Neural progenitor cell (in vitro differentiated cells): ENCODE results near the gene MYMX. TPM values are rescaled to one million over a fixed set of nuclear protein-coding genes. Genes with fewer than 3 reads are reported as not detected.
A peak's percentile ranks its signal among the peaks of the same experiment; 100 is the strongest.

Source experiments
- DNase-seq: peaks from one replicate; pipeline ENCODE4 v3.0.0-alpha.2; 2016; ENCODE audit warnings: low spot score
- H2AFZ ChIP-seq: fragments of 200-600 bp; sonication (generic); replicated peaks from 2 replicates; pipeline ENCODE4 v1.6.1; 2016; ENCODE audit warnings: antibody characterized with exemption
- H3F3A ChIP-seq: fragments of 200-600 bp; sonication (generic); 2 replicates; pipeline ENCODE4 v1.6.1; 2016; ENCODE audit warnings: antibody characterized with exemption, low read depth
- H3K27ac ChIP-seq: fragments of 200-600 bp; sonication (generic); 2 replicates; pipeline ENCODE4 v1.5.1; 2016; ENCODE audit warnings: mild to moderate bottlenecking
- H3K27me3 ChIP-seq: fragments of 200-600 bp; sonication (generic); 2 replicates; pipeline ENCODE4 v1.6.1; 2016; ENCODE audit warnings: mild to moderate bottlenecking, moderate library complexity
- H3K36me3 ChIP-seq: fragments of 200-600 bp; sonication (generic); 2 replicates; pipeline ENCODE4 v1.5.1; 2016
- H3K4me1 ChIP-seq: fragments of 200-600 bp; sonication (generic); 2 replicates; pipeline ENCODE4 v1.6.1; 2016; ENCODE audit warnings: mixed run types
- H3K4me2 ChIP-seq: fragments of 200-600 bp; sonication (generic); 2 replicates; pipeline ENCODE4 v1.6.1; 2016
- H3K4me3 ChIP-seq: fragments of 200-600 bp; sonication (generic); 2 replicates; pipeline ENCODE4 v1.5.1; 2016
- H3K79me2 ChIP-seq: fragments of 200-600 bp; sonication (generic); 2 replicates; pipeline ENCODE4 v1.6.1; 2016; ENCODE audit warnings: low read depth
- H3K9ac ChIP-seq: fragments of 200-600 bp; sonication (generic); 2 replicates; pipeline ENCODE4 v1.6.1; 2016
- H3K9me3 ChIP-seq: fragments of 200-600 bp; sonication (generic); 2 replicates; pipeline ENCODE4 v1.5.1; 2016; ENCODE audit warnings: low read depth
- H4K20me1 ChIP-seq: fragments of 200-600 bp; sonication (generic); 2 replicates; pipeline ENCODE4 v1.6.1; 2016; ENCODE audit warnings: low read depth
- H3K27ac Mint-ChIP-seq: 3 replicates; pipeline ENCODE4 v1.8.0; 2021; ENCODE audit warnings: mixed read lengths
- H3K27me3 Mint-ChIP-seq: 2 replicates; pipeline ENCODE4 v1.8.0; 2022; ENCODE audit warnings: low read depth, mild to moderate bottlenecking, inconsistent platforms, moderate library complexity, mixed read lengths; ENCODE audit not compliant: insufficient read depth
- H3K36me3 Mint-ChIP-seq: 3 replicates; pipeline ENCODE4 v1.8.0; 2021; ENCODE audit warnings: mixed read lengths
- H3K4me1 Mint-ChIP-seq: 3 replicates; pipeline ENCODE4 v1.8.0; 2021; ENCODE audit warnings: mixed read lengths
- H3K4me3 Mint-ChIP-seq: 3 replicates; pipeline ENCODE4 v1.8.0; 2021; ENCODE audit warnings: mild to moderate bottlenecking, moderate library complexity, mixed read lengths
- H3K9me3 Mint-ChIP-seq: 3 replicates; pipeline ENCODE4 v1.8.0; 2020; ENCODE audit warnings: mixed read lengths
- CTCF ChIP-seq: fragments of 200-600 bp; sonication (generic); IDR thresholded peaks from 2 replicates; pipeline ENCODE4 v1.5.1; 2017; ENCODE audit warnings: antibody characterized with exemption, mild to moderate bottlenecking
- EZH2 ChIP-seq: fragments of 200-600 bp; sonication (generic); IDR thresholded peaks from 2 replicates; pipeline ENCODE4 v1.6.1; 2017; ENCODE audit warnings: antibody characterized with exemption, mild to moderate bottlenecking, moderate library complexity
- EZH2phosphoT487 ChIP-seq: fragments of 200-600 bp; sonication (generic); IDR thresholded peaks from 2 replicates; pipeline ENCODE4 v1.6.1; 2017; ENCODE audit warnings: antibody characterized with exemption
- total RNA-seq: library from RNA; depleted of rRNA; stranded (reverse); fragments of >200 nt; gene quantifications from 2 replicates; pipeline ENCODE4 v1.2.3, GENCODE V29; 2015; ENCODE audit warnings: low replicate concordance

MYMX gene
- total RNA-seq, 1 donor from 2014 or later: 0.54 TPM

- H3K9me3 ChIP-seq: no peaks in the 10 kb centered on the region
Observed at GRCh38 chr6:44223319-44224028, 6.7 kb downstream of the MYMX start, which contains the start of gene SLC29A1. Gene SLC29A1 (plus strand): TSS chr6:44223595. CDS start chr6:44227314, 3,719 bp downstream.

GRCh38 chr6:44224029-44224964 is 7.6 kb downstream of the MYMX start:
- Histone ChIP-seq H4K20me1 (peaks cover 41% of the 10 kb centered on the region), H3K9me3 (no peaks in the 10 kb centered on the region), H3F3A (peaks cover 49% of the 10 kb centered on the region), H3K27me3 (no peaks in the 10 kb centered on the region), H3K4me1 (peaks cover 53% of the 10 kb centered on the region), H3K4me3 (peak overlapping the region; percentile 57), H3K4me2 (peak overlapping the region; percentile 86), H3K79me2 (peaks cover 31% of the 10 kb centered on the region), H3K9ac (no peak overlapping the region), H2AFZ (no peak overlapping the region), H3K27ac (no peak overlapping the region), H3K36me3 (no peaks in the 10 kb centered on the region)
- Mint-ChIP-seq H3K27ac (peak overlapping the region; percentile 34), H3K4me3 (peak overlapping the region; percentile 92), H3K9me3 (no peaks in the 10 kb centered on the region), H3K36me3 (peaks cover 3% of the 10 kb centered on the region), H3K4me1 (peaks cover 55% of the 10 kb centered on the region), H3K27me3 (no peaks in the 10 kb centered on the region)
- no peak for TF ChIP-seq EZH2
- no peak for TF ChIP-seq EZH2phosphoT487
- no peak for TF ChIP-seq CTCF
- no peak for DNase-seq

More at GRCh38 chr6:44223319-44224028, 6.7 kb downstream of the MYMX start, which contains the start of gene SLC29A1:
- H3K4me1 ChIP-seq: peaks cover 56% of the 10 kb centered on the region
- TF ChIP-seq EZH2phosphoT487 (no peak), CTCF (peak; percentile 47)
- H3K4me1 Mint-ChIP-seq: peaks cover 59% of the 10 kb centered on the region
- H3K4me3 ChIP-seq: peak within 1 kb of the TSS; percentile 57
- peaks cover 3% of the 10 kb centered on the region for H3K36me3 Mint-ChIP-seq
- peaks cover 41% of the 10 kb centered on the region for H4K20me1 ChIP-seq
- no peak within 1 kb of the TSS for H3K9ac ChIP-seq
- H3K27ac ChIP-seq: no peak within 1 kb of the TSS
- peaks cover 4% of the 10 kb centered on the region for H3K27me3 Mint-ChIP-seq
- DNase-seq: peak; percentile 89
- peaks cover 31% of the 10 kb centered on the region for H3K79me2 ChIP-seq
- H3K4me2 ChIP-seq: peak within 1 kb of the TSS; percentile 86
- peaks cover 57% of the 10 kb centered on the region for H3F3A ChIP-seq
- peak within 1 kb of the TSS; percentile 64 for H2AFZ ChIP-seq
- H3K27me3 ChIP-seq: peaks cover 3% of the 10 kb centered on the region
- H3K9me3 Mint-ChIP-seq: no peaks in the 10 kb centered on the region
- peak within 1 kb of the TSS; percentile 34 for H3K27ac Mint-ChIP-seq
- H3K4me3 Mint-ChIP-seq: peak within 1 kb of the TSS; percentile 92
- no peaks in the 10 kb centered on the region for H3K36me3 ChIP-seq

- H3F3A ChIP-seq: peaks cover 43% of the 10 kb centered on the region
- peak overlapping the region; percentile 92 for H3K4me3 Mint-ChIP-seq
- peak overlapping the region; percentile 86 for H3K4me2 ChIP-seq
- H3K9me3 Mint-ChIP-seq: no peaks in the 10 kb centered on the region
- no peaks in the 10 kb centered on the region for H3K27me3 Mint-ChIP-seq
- no peak overlapping the region for H3K27ac ChIP-seq
- H3K4me1 ChIP-seq: peaks cover 51% of the 10 kb centered on the region
- H3K9me3 ChIP-seq: no peaks in the 10 kb centered on the region
- H3K4me3 ChIP-seq: peak overlapping the region; percentile 57
- no peak overlapping the region for H2AFZ ChIP-seq
- H3K27ac Mint-ChIP-seq: peak overlapping the region; percentile 34
- TF ChIP-seq CTCF (no peak), EZH2 (no peak), EZH2phosphoT487 (no peak)
- H3K4me1 Mint-ChIP-seq: peaks cover 52% of the 10 kb centered on the region
- H3K36me3 ChIP-seq: no peaks in the 10 kb centered on the region
- H3K36me3 Mint-ChIP-seq: peaks cover 3% of the 10 kb centered on the region
- no peak overlapping the region for H3K9ac ChIP-seq
- H3K27me3 ChIP-seq: no peaks in the 10 kb centered on the region
- H3K79me2 ChIP-seq: peaks cover 31% of the 10 kb centered on the region
- no peak for DNase-seq
- H4K20me1 ChIP-seq: peaks cover 41% of the 10 kb centered on the region
Observed at GRCh38 chr6:44224965-44225305, 8.2 kb downstream of the MYMX start.
